Skeletal muscle tissue (tissue), 4 donors: ENCODE measurements around the gene HNRNPUL1. TPM values are rescaled to one million over a fixed set of nuclear protein-coding genes. Genes with fewer than 3 reads are reported as not detected.

Experiments used
- H3K27ac ChIP-seq: one replicate; pipeline ENCODE4 v1.7.0; 2013; ENCODE audit warnings: mild to moderate bottlenecking, low read depth, low read length, inconsistent platforms
- H3K27me3 ChIP-seq, 3 donors: one replicate each; pipeline ENCODE4 v1.7.0; 2013; ENCODE audit warnings: low read length in 3 of 3; ENCODE audit not compliant: control insufficient read depth in 3 of 3, insufficient read depth in 3 of 3
- H3K36me3 ChIP-seq, 3 donors: one replicate each; pipeline ENCODE4 v1.7.0; 2013; ENCODE audit warnings: low read length in 3 of 3; ENCODE audit not compliant: control insufficient read depth in 3 of 3, insufficient read depth in 3 of 3
- H3K4me1 ChIP-seq, 3 donors: one replicate each; pipeline ENCODE4 v1.7.0; 2013; ENCODE audit warnings: low read length in 3 of 3, mild to moderate bottlenecking in 3 of 3; ENCODE audit not compliant: control insufficient read depth in 3 of 3, insufficient read depth in 3 of 3
- H3K4me3 ChIP-seq, 3 donors: one replicate each; pipeline ENCODE4 v1.7.0; 2013; ENCODE audit warnings: low read length in 3 of 3
- H3K9ac ChIP-seq, 3 donors: one replicate each; pipeline ENCODE4 v1.7.0; 2013; ENCODE audit warnings: low read length in 3 of 3, mild to moderate bottlenecking in 3 of 3, moderate library complexity in 2 of 3, low read depth in 1 of 3
- H3K9me3 ChIP-seq, 3 donors: one replicate each; pipeline ENCODE4 v1.7.0; 2013; ENCODE audit warnings: low read length in 3 of 3; ENCODE audit not compliant: control insufficient read depth in 3 of 3
- total RNA-seq: library from RNA; depleted of rRNA; stranded (reverse); fragments of >200 nt; gene quantifications from one replicate; pipeline ENCODE4 v1.2.3, GENCODE V29; 2014
- donor health status: Osteomylitis.

The HNRNPUL1 gene
- total RNA-seq, 1 donor from 2014 or later: 68.4 TPM

GRCh38 chr19:41296433-41296871 is 32.3 kb downstream of the HNRNPUL1 start:
- peak overlapping the region; percentile 87 for H3K27ac ChIP-seq
- peaks cover 55 to 72% (median 67%) of the 10 kb centered on the region in 3 donors for H3K36me3 ChIP-seq
- H3K9me3 ChIP-seq: no peaks in the 10 kb centered on the region
- H3K4me1 ChIP-seq: peaks cover 46 to 47% (median 46%) of the 10 kb centered on the region in 3 donors
- no peak overlapping the region for H3K4me3 ChIP-seq
- H3K9ac ChIP-seq: no peak overlapping the region
- no peaks in the 10 kb centered on the region for H3K27me3 ChIP-seq

- H3K9me3 ChIP-seq: no peaks in the 10 kb centered on the region
- H3K9ac ChIP-seq: peak overlapping the region; percentile 1 to 59 (median 41)
- peak overlapping the region in 2 of 3 donors; percentile 8 to 10 for H3K4me3 ChIP-seq
- H3K27ac ChIP-seq: peak overlapping the region; percentile 87
- H3K4me1 ChIP-seq: peaks cover 46 to 49% (median 46%) of the 10 kb centered on the region in 3 donors
- H3K36me3 ChIP-seq: peaks cover 49 to 69% (median 65%) of the 10 kb centered on the region in 3 donors
- H3K27me3 ChIP-seq: no peaks in the 10 kb centered on the region
These were observed 33.6 kb downstream of the HNRNPUL1 start for GRCh38 chr19:41297628-41298347.

- no peaks in the 10 kb centered on the region for H3K9me3 ChIP-seq
- H3K4me1 ChIP-seq: peaks cover 46 to 49% (median 46%) of the 10 kb centered on the region in 3 donors
- H3K9ac ChIP-seq: peak overlapping the region; percentile 1 to 59 (median 41)
- H3K4me3 ChIP-seq: peak overlapping the region in 2 of 3 donors; percentile 24 to 59
- no peaks in the 10 kb centered on the region for H3K27me3 ChIP-seq
- H3K27ac ChIP-seq: peak overlapping the region; percentile 87
- peaks cover 49 to 68% (median 65%) of the 10 kb centered on the region in 3 donors for H3K36me3 ChIP-seq
These were observed 34.3 kb downstream of the HNRNPUL1 start for GRCh38 chr19:41298348-41298964.

GRCh38 chr19:41299046-41299754 is 35.0 kb downstream of the HNRNPUL1 start:
- H3K36me3 ChIP-seq: peaks cover 49 to 68% (median 65%) of the 10 kb centered on the region in 3 donors
- H3K4me3 ChIP-seq: peak overlapping the region in 2 of 3 donors; percentile 10 to 59
- peak overlapping the region; percentile 87 for H3K27ac ChIP-seq
- no peaks in the 10 kb centered on the region for H3K9me3 ChIP-seq
- peaks cover 46 to 49% (median 46%) of the 10 kb centered on the region in 3 donors for H3K4me1 ChIP-seq
- peak overlapping the region; percentile 35 to 65 (median 44) for H3K9ac ChIP-seq
- H3K27me3 ChIP-seq: no peaks in the 10 kb centered on the region

- Histone ChIP-seq H3K27me3 (no peaks in the 10 kb centered on the region), H3K4me3 (peak overlapping the region in 1 of 3 donors; percentile 59), H3K27ac (peak overlapping the region; percentile 87), H3K36me3 (peaks cover 49 to 68% (median 65%) of the 10 kb centered on the region in 3 donors), H3K4me1 (peaks cover 46 to 51% (median 49%) of the 10 kb centered on the region in 3 donors), H3K9me3 (no peaks in the 10 kb centered on the region), H3K9ac (peak overlapping the region; percentile 35 to 65 (median 44))
These were observed 35.5 kb downstream of the HNRNPUL1 start for GRCh38 chr19:41299755-41300089.

- Histone ChIP-seq H3K9ac (peak overlapping the region; percentile 7 to 65 (median 8)), H3K36me3 (peaks cover 50 to 68% (median 65%) of the 10 kb centered on the region in 3 donors)
These were observed 36.4 kb downstream of the HNRNPUL1 start for GRCh38 chr19:41300555-41300954.

GRCh38 chr19:41302624-41303351 is 38.6 kb downstream of the HNRNPUL1 start:
- no peak overlapping the region for H3K9ac ChIP-seq
- peaks cover 47 to 64% (median 59%) of the 10 kb centered on the region in 3 donors for H3K36me3 ChIP-seq
- no peak overlapping the region for H3K27ac ChIP-seq
- no peaks in the 10 kb centered on the region for H3K27me3 ChIP-seq
- peaks cover 33 to 39% (median 38%) of the 10 kb centered on the region in 3 donors for H3K4me1 ChIP-seq
- no peaks in the 10 kb centered on the region for H3K9me3 ChIP-seq
- H3K4me3 ChIP-seq: no peak overlapping the region

More at GRCh38 chr19:41300555-41300954, 36.4 kb downstream of the HNRNPUL1 start:
- Histone ChIP-seq H3K27me3 (no peaks in the 10 kb centered on the region), H3K9me3 (no peaks in the 10 kb centered on the region), H3K4me3 (no peak overlapping the region), H3K4me1 (peaks cover 46 to 53% (median 49%) of the 10 kb centered on the region in 3 donors), H3K27ac (peak overlapping the region; percentile 87)

GRCh38 chr19:41303954-41304353 is 39.8 kb downstream of the HNRNPUL1 start:
- Histone ChIP-seq H3K9me3 (no peaks in the 10 kb centered on the region), H3K27ac (no peak overlapping the region), H3K27me3 (no peaks in the 10 kb centered on the region), H3K4me3 (no peak overlapping the region), H3K36me3 (peaks cover 51 to 62% (median 59%) of the 10 kb centered on the region in 3 donors), H3K9ac (no peak overlapping the region), H3K4me1 (peaks cover 33 to 39% (median 37%) of the 10 kb centered on the region in 3 donors)

GRCh38 chr19:41304706-41305483 is 40.7 kb downstream of the HNRNPUL1 start:
- Histone ChIP-seq H3K4me1 (peaks cover 29 to 35% (median 34%) of the 10 kb centered on the region in 3 donors), H3K27me3 (no peaks in the 10 kb centered on the region), H3K9ac (no peak overlapping the region), H3K9me3 (no peaks in the 10 kb centered on the region), H3K36me3 (peaks cover 51 to 62% (median 59%) of the 10 kb centered on the region in 3 donors), H3K4me3 (no peak overlapping the region), H3K27ac (no peak overlapping the region)
